ENCODE measurements around the gene NDEL1.

DNA sequence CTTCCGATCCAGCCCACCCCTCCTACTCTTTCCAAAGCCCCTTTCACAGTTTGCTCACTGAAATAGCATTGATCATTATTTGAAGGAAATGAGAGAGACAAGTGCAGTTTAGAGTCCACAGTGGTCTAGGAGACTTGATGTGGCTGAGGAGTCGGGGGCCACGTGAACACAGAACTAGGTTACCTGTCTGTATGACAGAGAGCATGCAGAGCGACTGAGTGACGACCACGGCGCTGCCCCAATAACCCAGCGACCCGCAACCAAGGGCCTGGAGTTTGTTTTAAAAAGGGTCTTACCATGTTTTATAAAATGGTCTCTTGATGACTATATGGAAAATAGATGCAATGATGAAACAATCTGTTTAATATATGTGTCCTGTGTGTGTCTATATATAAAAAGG is 39.5 kb downstream of the NDEL1 start:
- TF ChIP-seq, protein P1, sequence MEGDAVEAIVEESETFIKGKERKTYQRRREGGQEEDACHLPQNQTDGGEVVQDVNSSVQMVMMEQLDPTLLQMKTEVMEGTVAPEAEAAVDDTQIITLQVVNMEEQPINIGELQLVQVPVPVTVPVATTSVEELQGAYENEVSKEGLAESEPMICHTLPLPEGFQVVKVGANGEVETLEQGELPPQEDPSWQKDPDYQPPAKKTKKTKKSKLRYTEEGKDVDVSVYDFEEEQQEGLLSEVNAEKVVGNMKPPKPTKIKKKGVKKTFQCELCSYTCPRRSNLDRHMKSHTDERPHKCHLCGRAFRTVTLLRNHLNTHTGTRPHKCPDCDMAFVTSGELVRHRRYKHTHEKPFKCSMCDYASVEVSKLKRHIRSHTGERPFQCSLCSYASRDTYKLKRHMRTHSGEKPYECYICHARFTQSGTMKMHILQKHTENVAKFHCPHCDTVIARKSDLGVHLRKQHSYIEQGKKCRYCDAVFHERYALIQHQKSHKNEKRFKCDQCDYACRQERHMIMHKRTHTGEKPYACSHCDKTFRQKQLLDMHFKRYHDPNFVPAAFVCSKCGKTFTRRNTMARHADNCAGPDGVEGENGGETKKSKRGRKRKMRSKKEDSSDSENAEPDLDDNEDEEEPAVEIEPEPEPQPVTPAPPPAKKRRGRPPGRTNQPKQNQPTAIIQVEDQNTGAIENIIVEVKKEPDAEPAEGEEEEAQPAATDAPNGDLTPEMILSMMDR (IDR thresholded peaks at IDR 0.05) = no peak
- no peak for TF ChIP-seq POLR2AphosphoS5 (IDR thresholded peaks at IDR 0.05)
- no peak for TF ChIP-seq POLR2A (IDR thresholded peaks at IDR 0.05)
- no peak for TF ChIP-seq EP300 (IDR thresholded peaks at IDR 0.05)

Measured in suprapubic skin (tissue), 4 donors.